GM21447 (cell line): ENCODE measurements around the gene DCANP1.
"Not testable (repeated sequence)": the region's sequence is repeated elsewhere in the genome, so short reads cannot be mapped to it uniquely, and the experiment has no call there.

Source experiments
- ATAC-seq: cut with Tn5 transposase; IDR thresholded peaks from one replicate; pipeline ENCODE4 v1.9.1; 2021; ENCODE audit not compliant: unreplicated experiment

Gene DCANP1

GRCh38 chr5:135447298-135447929 lies at the start of gene DCANP1:
Gene DCANP1 (minus strand): TSS chr5:135447348. CDS start chr5:135447108, 240 bp downstream.
- no peak for ATAC-seq

GRCh38 chr5:135495531-135495930 lies 48.4 kb upstream of the DCANP1 start:
- not testable (repeated sequence) for ATAC-seq

- no peak for ATAC-seq
These were observed 47.0 kb upstream of the DCANP1 start for GRCh38 chr5:135494196-135494595.

GRCh38 chr5:135493406-135494180 lies 46.4 kb upstream of the DCANP1 start:
- no peak for ATAC-seq

GRCh38 chr5:135492319-135492626 lies 45.1 kb upstream of the DCANP1 start:
- no peak for ATAC-seq

GRCh38 chr5:135491552-135492318 lies 44.6 kb upstream of the DCANP1 start:
- no peak for ATAC-seq

GRCh38 chr5:135491038-135491551 lies 43.9 kb upstream of the DCANP1 start:
- ATAC-seq = no peak

GRCh38 chr5:135490245-135491037 lies 43.3 kb upstream of the DCANP1 start:
- no peak for ATAC-seq

- ATAC-seq = no peak
These were observed 42.5 kb upstream of the DCANP1 start for GRCh38 chr5:135489466-135490244.

GRCh38 chr5:135488727-135489465 lies 41.7 kb upstream of the DCANP1 start:
- no peak for ATAC-seq

GRCh38 chr5:135487839-135488514 lies 40.8 kb upstream of the DCANP1 start:
- ATAC-seq = no peak

- ATAC-seq = no peak
These were observed 39.9 kb upstream of the DCANP1 start for GRCh38 chr5:135487037-135487395.

GRCh38 chr5:135486131-135487036 lies 39.2 kb upstream of the DCANP1 start:
- ATAC-seq = no peak

GRCh38 chr5:135484674-135485086 lies 37.5 kb upstream of the DCANP1 start:
- no peak for ATAC-seq

GRCh38 chr5:135483254-135483653 lies 36.1 kb upstream of the DCANP1 start:
- no peak for ATAC-seq

GRCh38 chr5:135482381-135482933 lies 35.3 kb upstream of the DCANP1 start:
- no peak for ATAC-seq

- no peak for ATAC-seq
These were observed 34.8 kb upstream of the DCANP1 start for GRCh38 chr5:135481909-135482311.

- no peak for ATAC-seq
These were observed 34.2 kb upstream of the DCANP1 start for GRCh38 chr5:135481387-135481786.
